Activated effector memory CD4-positive, alpha-beta T cell treated with anti-CD3 and anti-CD28 coated beads, Interleukin-2, amount 50 U/mL, for 16 hours (primary cell): ENCODE data around the gene RHOT1.
A peak's percentile ranks its signal among the peaks of the same experiment; 100 is the strongest.
"Not testable (repeated sequence)": the region's sequence is repeated elsewhere in the genome, so short reads cannot be mapped to it uniquely, and the experiment has no call there.

ENCODE experiments used
- DNase-seq: peaks from one replicate; pipeline ENCODE4 v3.0.0-alpha.2; 2020

RHOT1 gene

GRCh38 chr17:32124985-32125847 is 17.1 kb upstream of the RHOT1 start:
- no peak for DNase-seq

GRCh38 chr17:32125848-32126153 is 16.5 kb upstream of the RHOT1 start:
- no peak for DNase-seq

GRCh38 chr17:32126325-32126724 is 16.0 kb upstream of the RHOT1 start:
- DNase-seq: no peak

GRCh38 chr17:32126746-32127145 is 15.6 kb upstream of the RHOT1 start:
- no peak for DNase-seq

- peak; percentile 92 for DNase-seq
Observed at GRCh38 chr17:32127158-32127897, 15.0 kb upstream of the RHOT1 start.

- DNase-seq: not testable (repeated sequence)
Observed at GRCh38 chr17:32128470-32128869, 13.8 kb upstream of the RHOT1 start.

- peak; percentile 69 for DNase-seq
Observed at GRCh38 chr17:32135497-32136117, 6.7 kb upstream of the RHOT1 start.

- DNase-seq: no peak
Observed at GRCh38 chr17:32136856-32137255, 5.4 kb upstream of the RHOT1 start.

GRCh38 chr17:32139504-32139903 is 2.8 kb upstream of the RHOT1 start:
- DNase-seq: not testable (repeated sequence)

GRCh38 chr17:32141258-32141657 is 1.0 kb upstream of the RHOT1 start:
- no peak for DNase-seq

GRCh38 chr17:32141679-32142037 is 644 bp upstream of the RHOT1 start:
- DNase-seq: no peak

GRCh38 chr17:32142857-32143526 is 690 bp downstream of the RHOT1 start:
- peak; percentile 70 for DNase-seq

GRCh38 chr17:32143527-32143870 is 1.2 kb downstream of the RHOT1 start:
- DNase-seq: no peak

- not testable (repeated sequence) for DNase-seq
Observed at GRCh38 chr17:32144442-32144841, 2.1 kb downstream of the RHOT1 start.

GRCh38 chr17:32148351-32148750 is 6.0 kb downstream of the RHOT1 start:
- DNase-seq: no peak

- DNase-seq: no peak
Observed at GRCh38 chr17:32150358-32150757, 8.1 kb downstream of the RHOT1 start.

- DNase-seq: no peak
Observed at GRCh38 chr17:32152130-32152529, 9.8 kb downstream of the RHOT1 start.

GRCh38 chr17:32155896-32156295 is 13.6 kb downstream of the RHOT1 start:
- DNase-seq: no peak

- no peak for DNase-seq
Observed at GRCh38 chr17:32156656-32157055, 14.4 kb downstream of the RHOT1 start.

- no peak for DNase-seq
Observed at GRCh38 chr17:32157225-32157624, 14.9 kb downstream of the RHOT1 start.

GRCh38 chr17:32158870-32159585 is 16.7 kb downstream of the RHOT1 start:
- no peak for DNase-seq

GRCh38 chr17:32159586-32160438 is 17.5 kb downstream of the RHOT1 start:
- no peak for DNase-seq
